ENCODE measurements around the gene PSME1.
A peak's percentile ranks its signal among the peaks of the same experiment; 100 is the strongest.

The PSME1 gene

GRCh38 chr14:24135834-24136683 lies at the start of gene PSME1:
TSS of gene PSME1 (plus strand) at chr14:24136194. CDS start at chr14:24136263, 69 bp downstream.
- DNase-seq (ENCODE audit: low read depth, low spot score): no peak

- DNase-seq (ENCODE audit: low read depth, low spot score): no peak
Measured at GRCh38 chr14:24087004-24087403, 49.0 kb upstream of the PSME1 start.

- no peak for DNase-seq (ENCODE audit: low read depth, low spot score)
Measured at GRCh38 chr14:24088095-24088494, 47.9 kb upstream of the PSME1 start.

GRCh38 chr14:24089890-24090289 lies 46.1 kb upstream of the PSME1 start:
- DNase-seq (ENCODE audit: low read depth, low spot score): no peak

GRCh38 chr14:24092110-24092504 lies 43.9 kb upstream of the PSME1 start:
- no peak for DNase-seq (ENCODE audit: low read depth, low spot score)

- no peak for DNase-seq (ENCODE audit: low read depth, low spot score)
Measured at GRCh38 chr14:24092505-24093206, 43.3 kb upstream of the PSME1 start.

- no peak for DNase-seq (ENCODE audit: low read depth, low spot score)
Measured at GRCh38 chr14:24093207-24093900, 42.6 kb upstream of the PSME1 start.

- DNase-seq (ENCODE audit: low read depth, low spot score): peak; percentile 78
Measured at GRCh38 chr14:24093901-24094840, 41.8 kb upstream of the PSME1 start, which contains the start of gene PCK2. TSS of gene PCK2 (plus strand) at chr14:24094311. CDS start at chr14:24094406, 95 bp downstream.

GRCh38 chr14:24094841-24095270 lies 41.1 kb upstream of the PSME1 start:
- DNase-seq (ENCODE audit: low read depth, low spot score): no peak

- peak; percentile 57 for DNase-seq (ENCODE audit: low read depth, low spot score)
Measured at GRCh38 chr14:24095271-24096068, 40.5 kb upstream of the PSME1 start.

GRCh38 chr14:24096545-24097181 lies 39.3 kb upstream of the PSME1 start:
- no peak for DNase-seq (ENCODE audit: low read depth, low spot score)

GRCh38 chr14:24098229-24098926 lies 37.6 kb upstream of the PSME1 start:
- no peak for DNase-seq (ENCODE audit: low read depth, low spot score)

- DNase-seq (ENCODE audit: low read depth, low spot score): no peak
Measured at GRCh38 chr14:24098927-24099813, 36.8 kb upstream of the PSME1 start.

GRCh38 chr14:24100197-24100981 lies 35.6 kb upstream of the PSME1 start:
- no peak for DNase-seq (ENCODE audit: low read depth, low spot score)

GRCh38 chr14:24100982-24101494 lies 35.0 kb upstream of the PSME1 start:
- DNase-seq (ENCODE audit: low read depth, low spot score): no peak

GRCh38 chr14:24102357-24103048 lies 33.5 kb upstream of the PSME1 start:
- DNase-seq (ENCODE audit: low read depth, low spot score): no peak

Data from iPS DF 19.7 (cell line).